DMS79 treated with DMSO at 0.1 percent for 48 hours (cell line): ENCODE data around the gene ANAPC1.
"Not testable (repeated sequence)": the region's sequence is repeated elsewhere in the genome, so short reads cannot be mapped to it uniquely, and the experiment has no call there.

Experiments
- DNase-seq: peaks from one replicate; lab custom pipeline; 2025; lab: John Stamatoyannopoulos, UW

ANAPC1 gene

GRCh38 chr2:111782195-111782594 is 101.8 kb downstream of the ANAPC1 start:
- DNase-seq: not testable (repeated sequence)

DNA sequence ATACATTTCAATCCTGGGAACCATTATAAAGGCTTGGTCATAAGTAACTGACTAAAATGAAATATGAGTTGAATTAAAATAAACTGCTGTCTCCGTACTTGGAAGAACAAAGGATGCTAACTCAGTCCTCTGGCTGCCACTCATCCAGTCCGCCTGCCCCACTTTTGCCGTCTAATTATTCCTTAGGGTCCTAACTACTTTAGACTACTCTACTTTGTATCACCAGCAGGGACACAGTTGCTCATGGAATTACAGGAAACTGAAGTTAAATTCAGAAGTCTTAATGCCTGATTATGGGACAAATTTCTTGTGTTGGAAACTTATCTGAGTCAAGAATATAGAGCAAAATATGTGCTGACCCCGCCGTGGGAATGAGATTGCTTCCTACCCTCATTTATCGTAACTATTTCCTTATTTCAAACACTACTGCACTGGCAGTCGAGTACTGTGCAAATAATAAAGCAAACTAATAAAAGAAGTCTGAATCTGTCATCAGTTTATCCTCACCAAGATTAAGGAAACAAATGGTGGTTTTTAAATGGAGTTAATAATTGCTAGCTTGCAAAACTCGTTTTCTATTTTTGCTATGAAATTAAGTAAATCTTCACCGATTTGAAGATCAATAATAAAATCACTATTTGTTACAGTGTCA is 102.4 kb downstream of the ANAPC1 start:
- not testable (repeated sequence) for DNase-seq

DNA sequence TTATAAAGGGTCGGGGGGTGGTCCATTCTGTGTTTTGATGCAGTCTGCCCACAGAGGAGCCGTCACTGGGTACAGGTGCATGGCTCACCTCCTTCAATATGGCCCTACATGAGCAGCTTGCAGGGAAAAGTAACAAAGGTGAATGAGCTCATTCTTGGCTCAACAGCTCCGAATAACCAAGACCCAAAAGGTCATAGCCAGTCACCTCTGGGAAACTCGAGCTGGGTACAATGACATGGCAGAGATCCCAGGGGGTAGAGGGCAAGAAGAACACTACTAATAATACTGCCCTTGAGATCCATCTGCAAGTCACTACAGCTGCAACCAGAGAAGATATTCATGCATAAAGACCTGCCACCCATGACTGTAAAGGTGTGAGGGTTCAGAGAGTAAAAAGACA is 106.8 kb downstream of the ANAPC1 start:
- not testable (repeated sequence) for DNase-seq

GRCh38 chr2:111776296-111776695 is 107.7 kb downstream of the ANAPC1 start:
- DNase-seq: not testable (repeated sequence)

- DNase-seq: not testable (repeated sequence)
These were observed 111.8 kb downstream of the ANAPC1 start for GRCh38 chr2:111772180-111772579.

GRCh38 chr2:111770916-111771658 is 112.9 kb downstream of the ANAPC1 start:
- DNase-seq: not testable (repeated sequence)

DNA sequence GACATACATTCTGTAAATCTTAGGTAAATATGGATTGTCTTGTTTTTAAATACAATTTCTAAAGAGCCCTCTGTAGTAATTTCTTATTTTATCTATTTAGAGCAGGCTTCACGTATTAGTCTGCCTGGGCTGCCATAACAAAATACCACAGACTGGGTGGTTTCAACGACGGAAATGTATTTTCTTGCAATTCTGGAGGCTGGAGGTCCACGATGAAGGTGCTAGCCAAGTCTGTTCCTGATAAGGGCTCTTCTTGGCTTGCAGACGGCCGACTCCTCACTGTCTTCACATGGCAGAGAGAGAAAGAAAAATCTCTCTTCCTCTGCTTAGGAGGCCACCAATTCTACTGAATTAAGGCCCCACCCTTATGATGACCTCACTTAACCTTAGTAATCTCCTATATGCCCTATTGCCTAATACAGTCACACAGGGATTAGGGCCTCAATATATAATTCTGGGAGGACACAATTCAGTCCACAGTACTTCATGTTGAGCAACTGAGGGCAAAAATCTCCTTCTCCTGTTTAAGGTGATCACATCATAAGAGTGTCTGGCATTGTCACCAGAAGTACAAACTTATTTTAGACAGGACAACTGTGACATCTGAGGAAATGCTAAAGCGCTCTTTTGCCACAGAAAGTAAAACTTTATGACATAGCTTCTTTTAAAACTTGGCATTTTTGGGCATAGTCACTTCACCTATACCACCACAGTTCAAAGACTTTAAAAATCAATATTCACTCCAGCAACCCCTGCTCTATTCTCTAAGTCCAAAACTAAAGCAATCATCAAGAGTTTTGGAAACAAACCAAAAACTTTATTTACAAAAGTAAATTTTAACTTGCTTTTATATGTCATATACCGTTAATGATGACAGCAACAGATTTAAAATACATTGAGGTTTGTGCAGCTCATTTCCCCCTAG is 115.5 kb downstream of the ANAPC1 start:
- DNase-seq: not testable (repeated sequence)

- DNase-seq: not testable (repeated sequence)
These were observed 116.9 kb downstream of the ANAPC1 start for GRCh38 chr2:111767087-111767486.

- not testable (repeated sequence) for DNase-seq
These were observed 117.7 kb downstream of the ANAPC1 start for GRCh38 chr2:111766295-111766694.

DNA sequence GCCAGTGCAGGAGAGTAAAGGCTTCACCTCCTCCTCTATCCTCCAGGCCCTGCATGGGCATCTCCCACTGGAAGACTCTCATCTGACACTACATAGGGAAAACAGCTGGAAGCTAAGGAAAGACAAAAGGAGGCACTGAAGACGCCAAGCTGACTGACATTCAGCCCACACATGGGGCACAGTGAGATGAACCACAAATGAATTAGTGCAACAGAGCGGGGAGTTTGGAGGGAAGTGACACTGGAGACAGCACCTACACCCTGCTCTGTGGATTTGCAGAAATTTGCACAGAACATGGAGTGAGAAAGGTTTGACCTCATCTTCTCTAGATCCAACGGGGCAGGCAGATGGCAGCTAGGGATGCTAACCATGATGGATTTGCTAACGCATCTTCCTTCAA is 119.8 kb downstream of the ANAPC1 start:
- DNase-seq: not testable (repeated sequence)

DNA sequence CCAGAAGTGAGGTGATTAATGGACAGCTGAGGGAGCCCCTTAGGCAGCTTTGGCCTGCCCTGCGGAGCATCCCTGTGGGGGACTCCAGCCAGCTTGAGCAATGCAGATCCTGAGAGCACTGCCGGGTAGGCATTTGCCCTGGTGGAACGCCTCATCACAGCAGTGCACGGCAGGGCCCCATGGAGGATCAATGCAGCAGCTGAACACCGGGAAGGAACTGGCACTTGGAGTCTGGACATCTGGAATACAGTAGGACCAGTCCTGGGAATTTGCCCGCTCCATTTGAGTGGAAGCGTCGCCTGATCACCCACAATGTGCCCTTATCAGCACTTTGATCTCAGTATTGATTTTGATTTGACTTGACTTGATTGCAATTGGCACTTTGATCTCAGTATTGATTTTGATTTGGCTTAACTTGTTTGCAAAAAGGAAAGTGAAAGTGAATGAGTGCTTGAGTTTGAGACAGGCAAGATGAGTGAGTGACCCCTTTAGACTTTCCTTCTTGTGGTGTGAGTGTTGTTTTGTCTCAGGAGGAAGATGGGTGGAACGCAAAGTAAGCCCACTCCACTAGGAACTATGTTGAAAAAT is 123.2 kb downstream of the ANAPC1 start:
- not testable (repeated sequence) for DNase-seq

DNA sequence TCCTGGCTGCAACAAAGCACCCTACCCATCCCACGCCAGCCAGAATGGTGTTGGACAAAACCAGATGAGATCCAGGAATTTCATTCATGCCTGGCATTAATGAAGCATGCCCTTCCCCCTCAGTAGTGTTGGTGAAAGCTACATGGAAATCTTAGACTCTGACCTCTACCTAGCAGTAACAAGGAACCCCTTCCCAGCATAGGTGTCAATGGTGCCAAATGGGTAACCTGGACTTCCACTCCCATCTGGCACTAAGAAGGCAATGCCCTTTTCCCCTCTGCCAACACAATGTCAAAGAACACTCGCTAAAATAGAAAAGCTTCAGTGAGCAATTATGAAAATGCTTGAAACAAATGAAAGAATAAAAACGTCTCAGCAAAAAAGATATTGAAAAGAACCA is 131.5 kb downstream of the ANAPC1 start:
- DNase-seq: not testable (repeated sequence)

GRCh38 chr2:111750641-111751040 is 133.4 kb downstream of the ANAPC1 start:
- not testable (repeated sequence) for DNase-seq

DNA sequence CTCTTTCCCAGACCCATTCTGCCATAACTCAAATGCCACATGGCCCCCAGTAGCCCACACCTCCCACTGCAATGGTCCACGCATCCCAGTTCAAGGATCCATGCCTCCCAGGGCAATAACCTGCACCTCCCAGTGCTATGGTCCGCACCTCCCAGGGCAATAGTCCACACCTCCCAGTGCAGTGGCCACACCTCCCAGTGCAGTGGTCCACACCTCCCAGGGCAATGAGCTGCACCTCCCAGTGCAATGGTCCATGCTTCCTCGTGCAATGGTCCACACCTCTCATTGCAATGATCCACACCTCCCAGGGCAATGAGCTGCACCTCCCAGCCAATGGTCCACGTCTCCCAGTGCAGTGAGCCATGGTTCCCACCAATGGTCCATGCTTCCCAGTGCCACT is 135.6 kb downstream of the ANAPC1 start:
- DNase-seq: not testable (repeated sequence)

DNA sequence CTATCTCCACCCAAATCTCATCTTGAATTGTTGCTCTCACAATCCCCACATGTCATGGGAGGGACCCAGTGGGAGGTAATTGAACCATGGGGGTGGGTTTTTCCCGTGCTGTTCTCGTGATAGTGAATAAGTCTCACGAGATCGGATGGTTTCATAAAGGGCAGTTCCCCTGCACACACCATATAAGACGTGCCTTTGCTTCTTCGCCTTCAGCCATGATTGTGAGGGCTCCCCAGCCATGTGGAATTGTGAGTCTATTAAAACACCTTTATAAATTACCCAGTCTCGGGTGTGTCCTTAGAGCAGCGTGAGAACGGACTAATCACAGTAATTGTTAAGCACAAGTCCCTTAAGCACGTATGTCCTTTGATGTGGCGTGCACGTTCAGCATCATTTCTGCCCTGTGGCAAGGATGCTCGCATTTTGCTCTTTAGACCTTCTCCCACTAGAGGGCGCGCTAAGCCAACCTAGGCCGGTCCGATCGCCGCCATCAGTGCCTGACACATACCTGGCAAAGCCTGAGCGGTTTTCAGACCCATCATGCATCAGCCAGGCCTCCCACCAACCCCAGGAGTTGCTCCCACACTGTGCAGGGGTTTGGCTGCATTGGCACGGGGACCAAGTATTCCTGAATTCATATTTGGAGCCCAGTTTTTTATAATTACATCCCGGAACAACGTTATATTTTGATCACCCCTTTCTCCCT is 136.4 kb downstream of the ANAPC1 start:
- not testable (repeated sequence) for DNase-seq

DNA sequence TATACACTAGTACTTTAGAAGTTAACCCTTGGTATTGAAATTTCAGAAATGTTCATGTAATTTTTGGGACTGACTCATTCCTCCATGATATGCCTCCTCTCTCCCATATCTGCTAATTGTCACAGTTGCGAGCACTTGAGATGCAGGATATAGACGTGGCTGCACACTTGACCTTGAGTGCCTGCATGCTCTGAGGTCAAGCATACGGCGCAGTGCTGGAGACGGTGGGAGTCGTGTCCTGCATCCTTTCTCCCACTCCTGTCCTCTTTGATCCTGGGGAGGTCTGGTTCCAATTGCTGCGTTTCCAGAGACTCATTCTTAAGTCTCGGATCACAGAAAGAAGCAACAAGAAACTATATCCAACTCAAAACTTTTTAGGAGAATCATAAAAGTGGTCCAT is 139.2 kb downstream of the ANAPC1 start:
- not testable (repeated sequence) for DNase-seq

DNA sequence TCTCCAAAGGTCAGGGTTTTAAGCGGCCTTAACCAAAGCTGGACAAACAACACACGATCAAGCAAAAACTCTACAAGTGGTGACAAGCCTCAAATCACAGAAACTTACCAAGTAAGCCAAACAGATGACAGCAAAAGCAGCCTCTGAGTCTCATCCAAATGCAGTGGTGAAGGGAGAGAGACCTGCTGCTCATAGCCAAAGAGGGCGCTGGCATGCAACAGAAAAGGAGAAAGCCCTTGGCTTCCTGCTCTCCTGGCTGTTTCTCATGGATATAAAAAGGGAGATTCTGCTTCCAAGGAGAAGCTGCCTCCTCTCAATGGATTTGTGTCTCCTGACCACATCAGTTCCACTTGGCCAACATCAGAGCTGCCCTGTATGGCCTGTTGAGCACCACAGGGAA is 142.5 kb downstream of the ANAPC1 start:
- DNase-seq: not testable (repeated sequence)

DNA sequence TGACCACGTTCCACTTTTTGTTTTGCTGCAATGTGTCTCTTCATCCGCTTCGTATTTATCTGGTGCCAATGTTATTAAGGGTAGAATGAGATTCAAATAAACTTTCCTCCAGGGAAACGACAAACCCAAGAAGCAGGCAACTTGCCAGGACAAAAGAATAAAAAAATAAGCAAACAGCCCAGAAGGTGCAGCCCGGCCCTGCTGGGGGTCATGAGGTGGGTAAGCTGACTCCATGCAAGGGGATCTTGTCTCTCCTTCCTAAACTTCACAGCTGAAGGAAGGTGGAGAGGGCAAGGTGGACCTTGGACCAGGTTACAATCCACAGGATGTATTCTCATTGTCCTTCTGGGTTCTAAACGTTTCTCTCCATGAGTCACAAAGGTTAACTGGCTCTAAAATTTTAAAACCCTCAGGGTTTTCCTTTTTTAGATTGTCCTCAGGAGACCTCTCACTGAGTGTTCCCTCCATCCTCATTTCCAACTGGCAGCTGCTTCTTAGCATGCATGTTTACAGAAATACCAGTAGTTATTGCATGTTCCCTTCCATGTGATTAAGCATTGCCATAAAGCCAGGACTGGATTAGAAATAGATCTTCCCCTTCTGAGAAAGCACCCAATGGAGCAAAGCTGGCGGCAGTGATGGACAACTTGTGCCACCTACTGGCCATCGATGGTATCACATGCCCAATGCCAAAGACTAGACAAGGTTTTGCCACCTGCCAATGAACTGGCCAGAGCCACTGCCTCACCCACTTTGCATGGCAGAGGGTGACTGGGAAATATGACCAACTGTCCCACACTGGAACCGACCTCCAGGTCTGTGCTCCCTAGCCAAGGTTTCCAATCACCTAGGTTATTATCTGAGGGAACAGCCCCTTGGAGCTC is 147.9 kb downstream of the ANAPC1 start:
- DNase-seq: peak; percentile 28

- not testable (repeated sequence) for DNase-seq
These were observed 148.6 kb downstream of the ANAPC1 start for GRCh38 chr2:111735420-111735819.

DNA sequence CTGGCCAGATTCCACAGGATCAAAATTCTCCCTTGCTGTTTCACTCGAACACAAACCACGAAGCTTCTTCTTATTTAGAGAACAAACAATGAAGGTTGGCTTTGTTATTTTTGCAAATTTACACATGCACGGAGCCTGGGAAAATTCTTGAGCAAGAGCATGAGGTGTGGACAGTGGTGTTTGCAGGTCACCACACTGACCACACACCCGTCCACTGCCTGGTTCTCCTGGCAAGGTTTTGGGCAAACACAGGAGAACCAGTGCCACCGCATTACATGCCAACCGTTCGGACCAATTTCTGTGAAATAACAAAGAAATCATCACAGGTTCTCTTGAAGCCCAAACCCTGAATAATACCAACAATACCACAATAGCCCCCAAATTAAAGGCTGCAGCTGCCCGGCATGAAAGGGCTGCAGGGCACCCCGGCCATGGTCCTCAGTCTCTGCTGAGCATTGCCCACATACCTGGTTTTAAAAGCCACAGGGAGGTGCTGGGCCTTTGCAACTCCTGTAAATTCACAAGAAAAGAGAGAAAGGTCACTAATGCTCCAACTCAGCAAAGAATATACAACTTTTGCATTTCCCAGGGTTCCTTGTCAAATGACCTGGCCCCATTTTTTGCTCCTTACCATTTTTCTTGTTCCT is 154.1 kb downstream of the ANAPC1 start:
- DNase-seq: not testable (repeated sequence)
